Fibroblast of lung (primary cell): ENCODE data around the gene ADGRB3. TPM values are rescaled to one million over a fixed set of nuclear protein-coding genes. Genes with fewer than 3 reads are reported as not detected.

ENCODE experiments used
- DNase-seq, 2 donors: peaks; one replicate each; pipeline versions ENCODE4 v3.0.0 to v3.0.0-alpha.2; 2010; ENCODE audit warnings: low read depth in 2 of 2
- H2AFZ ChIP-seq: 2 replicates; pipeline ENCODE4 v1.5.1; 2012; ENCODE audit warnings: low read length, control low read depth, inconsistent platforms
- H3K27ac ChIP-seq: 2 replicates; pipeline ENCODE4 v1.5.1; 2011; ENCODE audit warnings: low read length, control low read depth; ENCODE audit not compliant: insufficient read depth
- H3K27me3 ChIP-seq: 2 replicates; pipeline ENCODE4 v1.5.1; 2011; ENCODE audit warnings: mild to moderate bottlenecking, low read length; ENCODE audit not compliant: control insufficient read depth, insufficient read depth
- H3K36me3 ChIP-seq: 2 replicates; pipeline ENCODE4 v1.5.1; 2011; ENCODE audit warnings: low read length; ENCODE audit not compliant: control insufficient read depth, insufficient read depth
- H3K4me1 ChIP-seq: 2 replicates; pipeline ENCODE4 v1.5.1; 2011; ENCODE audit warnings: low read length; ENCODE audit not compliant: control insufficient read depth, insufficient read depth; ENCODE audit errors: extremely low read depth
- H3K4me2 ChIP-seq: 2 replicates; pipeline ENCODE4 v1.5.1; 2011; ENCODE audit warnings: low read length, control low read depth; ENCODE audit not compliant: insufficient read depth; ENCODE audit errors: extremely low read depth
- H3K4me3 ChIP-seq, 4 experiments: fragments of 200-600 bp in 1 of 4; sonication (generic) in 1 of 4; replicated peaks in 1 of 4; 2 replicates each; pipeline ENCODE4 v1.5.1; 2011 to 2016; ENCODE audit warnings: low read length in 4 of 4, low read depth in 3 of 4, mild to moderate bottlenecking in 3 of 4, control low read depth in 2 of 4, inconsistent platforms in 1 of 4, mixed read lengths in 1 of 4; ENCODE audit not compliant: insufficient read depth in 1 of 4; ENCODE audit errors: control extremely low read depth in 1 of 4
- H3K79me2 ChIP-seq: 2 replicates; pipeline ENCODE4 v1.5.1; 2012; ENCODE audit warnings: mild to moderate bottlenecking, low read length, inconsistent platforms; ENCODE audit not compliant: control insufficient read depth, insufficient read depth
- H3K9ac ChIP-seq: 2 replicates; pipeline ENCODE4 v1.5.1; 2011; ENCODE audit warnings: mild to moderate bottlenecking, low read length, control low read depth; ENCODE audit not compliant: insufficient read depth
- H3K9me3 ChIP-seq: 2 replicates; pipeline ENCODE4 v1.5.1; 2012; ENCODE audit warnings: low read depth, low read length; ENCODE audit not compliant: control insufficient read depth, insufficient read depth
- H4K20me1 ChIP-seq: 2 replicates; pipeline ENCODE4 v1.5.1; 2011; ENCODE audit warnings: low read length; ENCODE audit not compliant: control insufficient read depth, insufficient read depth; ENCODE audit errors: extremely low read depth
- CTCF ChIP-seq, 2 donors: IDR thresholded peaks in 1 of 2; conservative IDR thresholded peaks in 1 of 2; 1 replicate in 1 of 2; 2 replicates in 1 of 2; pipeline ENCODE4 v1.5.1; 2011 to 2012; ENCODE audit warnings: low read length in 2 of 2, control low read depth in 1 of 2, inconsistent platforms in 1 of 2, low read depth in 1 of 2, mild to moderate bottlenecking in 1 of 2
- EZH2 ChIP-seq: IDR thresholded peaks from 2 replicates; pipeline ENCODE4 v1.5.1; 2012; ENCODE audit warnings: low read length, control low read depth, mild to moderate bottlenecking; ENCODE audit errors: missing control alignments
- polyA plus RNA-seq, 2 donors: library from polyadenylated mRNA; depleted of rRNA in 1 of 2; stranded (reverse) in 1 of 2; unstranded in 1 of 2; fragments of >200 nt; gene quantifications; 2 replicates each; pipeline ENCODE4 v1.2.1, GENCODE V29; 2011 to 2012; ENCODE audit warnings: missing spikeins in 1 of 2
- total RNA-seq: library from RNA; depleted of rRNA; stranded (reverse); fragments of >200 nt; gene quantifications from 2 replicates; pipeline ENCODE4 v1.2.1, GENCODE V29; 2014

ADGRB3 gene
- total and polyA plus RNA-seq, 2 donors (not counting 1 experiment from before 2014, with no cell fraction given), result 0.33 TPM; not detected in 1

- Histone ChIP-seq H4K20me1 (no peaks in the 10 kb centered on the region), H3K9ac (no peak overlapping the region), H3K4me1 (no peaks in the 10 kb centered on the region), H3K9me3 (no peaks in the 10 kb centered on the region), H2AFZ (no peak overlapping the region), H3K27ac (no peak overlapping the region), H3K4me2 (no peak overlapping the region), H3K79me2 (no peaks in the 10 kb centered on the region), H3K36me3 (no peaks in the 10 kb centered on the region), H3K27me3 (no peaks in the 10 kb centered on the region), H3K4me3 (no peak overlapping the region)
- DNase-seq, result no peak
- no peak for TF ChIP-seq EZH2
- TF ChIP-seq CTCF (conservative IDR thresholded peaks at IDR 0.05 in 1 of 2, IDR thresholded peaks at IDR 0.05 in 1 of 2; ENCODE audit: low read depth in 1 of 2, low read length in 2 of 2), result no peak
Measured at GRCh38 chr6:69331886-69332285, 696.8 kb downstream of the ADGRB3 start.

- Histone ChIP-seq H3K9ac (no peak overlapping the region), H4K20me1 (no peaks in the 10 kb centered on the region), H3K4me3 (no peak overlapping the region), H3K9me3 (no peaks in the 10 kb centered on the region), H2AFZ (no peak overlapping the region), H3K27ac (no peak overlapping the region), H3K4me1 (no peaks in the 10 kb centered on the region), H3K79me2 (no peaks in the 10 kb centered on the region), H3K27me3 (no peaks in the 10 kb centered on the region), H3K36me3 (no peaks in the 10 kb centered on the region), H3K4me2 (no peak overlapping the region)
- TF ChIP-seq EZH2 (no peak), CTCF (conservative IDR thresholded peaks at IDR 0.05 in 1 of 2, IDR thresholded peaks at IDR 0.05 in 1 of 2; ENCODE audit: low read depth in 1 of 2, low read length in 2 of 2) (no peak)
- no peak for DNase-seq
Measured at GRCh38 chr6:69337311-69337710, 702.2 kb downstream of the ADGRB3 start.

GRCh38 chr6:69338431-69339162, 703.5 kb downstream of the ADGRB3 start:
- DNase-seq, result no peak
- Histone ChIP-seq H3K79me2 (no peaks in the 10 kb centered on the region), H3K9ac (no peak overlapping the region), H3K9me3 (no peaks in the 10 kb centered on the region), H2AFZ (no peak overlapping the region), H3K36me3 (no peaks in the 10 kb centered on the region), H3K4me1 (no peaks in the 10 kb centered on the region), H3K4me3 (no peak overlapping the region), H3K27ac (no peak overlapping the region), H4K20me1 (no peaks in the 10 kb centered on the region), H3K4me2 (no peak overlapping the region), H3K27me3 (no peaks in the 10 kb centered on the region)
- TF ChIP-seq EZH2 (no peak), CTCF (conservative IDR thresholded peaks at IDR 0.05 in 1 of 2, IDR thresholded peaks at IDR 0.05 in 1 of 2; ENCODE audit: low read depth in 1 of 2, low read length in 2 of 2) (no peak)
